GM06990 (cell line): ENCODE results near the gene HIVEP1.
A peak's percentile ranks its signal among the peaks of the same experiment; 100 is the strongest.

Experiments used
- DNase-seq: peaks from one replicate; pipeline ENCODE4 v3.0.0-alpha.2; 2011; ENCODE audit not compliant: insufficient read length; ENCODE audit errors: extremely low read depth
- H3K27me3 ChIP-seq: replicated peaks from 2 replicates; pipeline ENCODE4 v1.6.0; 2011; ENCODE audit warnings: low read length; ENCODE audit not compliant: control insufficient read depth, insufficient read depth
- H3K36me3 ChIP-seq: 2 replicates; pipeline ENCODE4 v1.5.1; 2011; ENCODE audit warnings: low read length; ENCODE audit not compliant: control insufficient read depth, insufficient read depth
- H3K4me3 ChIP-seq: replicated peaks from 2 replicates; pipeline ENCODE4 v1.5.1; 2011; ENCODE audit warnings: low read depth, mild to moderate bottlenecking, control low read depth, low read length
- CTCF ChIP-seq: IDR thresholded peaks from 2 replicates; pipeline ENCODE4 v1.5.1; 2011; ENCODE audit warnings: low read length, control low read depth, mild to moderate bottlenecking, inconsistent platforms; ENCODE audit not compliant: insufficient read depth, poor library complexity, severe bottlenecking

The HIVEP1 gene

GRCh38 chr6:12113190-12113577, 101.1 kb downstream of the HIVEP1 start:
- Histone ChIP-seq H3K36me3 (peaks cover 5% of the 10 kb centered on the region), H3K4me3 (peak overlapping the region; percentile 24; the same call in 1 of the 2 replicates), H3K27me3 (no peaks in the 10 kb centered on the region)
- TF ChIP-seq CTCF: no peak
- peak; percentile 37 for DNase-seq

- no peak for TF ChIP-seq CTCF
- peak; percentile 39 for DNase-seq
- H3K27me3 ChIP-seq: no peaks in the 10 kb centered on the region
- H3K36me3 ChIP-seq: peaks cover 5% of the 10 kb centered on the region
- peak overlapping the region; percentile 16; the same call in 1 of the 2 replicates for H3K4me3 ChIP-seq
These were observed 102.0 kb downstream of the HIVEP1 start for GRCh38 chr6:12114055-12114503.

GRCh38 chr6:12115001-12115400, 102.9 kb downstream of the HIVEP1 start:
- no peak overlapping the region; the same call in 1 of the 2 replicates for H3K4me3 ChIP-seq
- H3K36me3 ChIP-seq: peaks cover 3% of the 10 kb centered on the region; the same call in 1 of the 2 replicates
- TF ChIP-seq CTCF: no peak
- DNase-seq: no peak
- no peaks in the 10 kb centered on the region for H3K27me3 ChIP-seq

- Histone ChIP-seq H3K27me3 (no peaks in the 10 kb centered on the region), H3K36me3 (peaks cover 7% of the 10 kb centered on the region), H3K4me3 (peak overlapping the region; percentile 31)
- no peak for DNase-seq
- no peak for TF ChIP-seq CTCF
These were observed 103.4 kb downstream of the HIVEP1 start for GRCh38 chr6:12115492-12115891.

- no peak for DNase-seq
- no peak overlapping the region for H3K4me3 ChIP-seq
- no peak for TF ChIP-seq CTCF
- peaks cover 9% of the 10 kb centered on the region for H3K36me3 ChIP-seq
- H3K27me3 ChIP-seq: no peaks in the 10 kb centered on the region
These were observed 104.2 kb downstream of the HIVEP1 start for GRCh38 chr6:12116264-12116800.

- Histone ChIP-seq H3K27me3 (no peaks in the 10 kb centered on the region), H3K36me3 (peaks cover 12% of the 10 kb centered on the region), H3K4me3 (no peak overlapping the region)
- TF ChIP-seq CTCF: no peak
- no peak for DNase-seq
These were observed 104.9 kb downstream of the HIVEP1 start for GRCh38 chr6:12116978-12117377.
